K562 (cell line): Measurements from ENCODE around the gene DHRS4L2. TPM values are rescaled to one million over a fixed set of nuclear protein-coding genes. Genes with fewer than 3 reads are reported as not detected.

Experiments used
- CBX5 ChIP-seq: IDR thresholded peaks from 2 replicates; pipeline ENCODE4 v1.6.1; 2014; ENCODE audit warnings: low read depth, borderline replicate concordance
- CCAR2 ChIP-seq: fragments of 200-400 bp; formaldehyde crosslinking; IDR thresholded peaks from 2 replicates; pipeline ENCODE4 v1.6.1; 2017; ENCODE audit warnings: mild to moderate bottlenecking, low read depth, low read length
- CUX1 ChIP-seq: fragments of 200-800 bp; sonication (Bioruptor generic); IDR thresholded peaks from 2 replicates; pipeline ENCODE4 v1.6.1; 2016; ENCODE audit warnings: missing genetic modification characterization, missing compliant biosample characterization
- EGR1 ChIP-seq: fragments of 450-650 bp; conservative IDR thresholded peaks from 2 replicates; pipeline ENCODE4 v1.6.1; 2017; ENCODE audit warnings: mild to moderate bottlenecking
- KLF13 ChIP-seq: fragments of 450-650 bp; IDR thresholded peaks from 2 replicates; pipeline ENCODE4 v1.6.1; 2016; ENCODE audit warnings: missing genetic modification characterization, low read depth, mild to moderate bottlenecking, missing compliant biosample characterization, moderate library complexity, borderline replicate concordance
- NFE2 ChIP-seq: IDR thresholded peaks from 2 replicates; pipeline ENCODE4 v1.6.1; 2014; ENCODE audit warnings: antibody characterized with exemption, low read depth
- PRDM10 ChIP-seq: fragments of 450-650 bp; IDR thresholded peaks from 2 replicates; pipeline ENCODE4 v1.6.1; 2018; ENCODE audit not compliant: partially characterized antibody
- SRSF3 ChIP-seq: fragments of 200-400 bp; formaldehyde crosslinking; IDR thresholded peaks from 2 replicates; pipeline ENCODE4 v1.6.1; 2016; ENCODE audit warnings: mild to moderate bottlenecking, low read length, moderate library complexity; ENCODE audit not compliant: insufficient read depth
- TAL1 ChIP-seq: fragments of 450-650 bp; IDR thresholded peaks from 2 replicates; pipeline ENCODE4 v1.6.1; 2016; ENCODE audit warnings: mild to moderate bottlenecking
- polyA plus RNA-seq, 8 experiments: library from polyadenylated mRNA; depleted of rRNA in 4 of 8; stranded (reverse) in 5 of 8; unstranded in 3 of 8; fragments of >200 nt; fragmentation: Nextera tagmentation in 2 of 8; fragmentation: Illumina TruSeq in 1 of 8; extraction: Ambion mirVana in 2 of 8; extraction: Trizol in 1 of 8; gene quantifications; 2 replicates each; pipeline versions ENCODE4 v1.2.1 to v1.2.3, GENCODE V29; 2011 to 2014; ENCODE audit warnings: inconsistent platforms in 1 of 8, missing spikeins in 1 of 8
- total RNA-seq, 7 experiments: library from RNA; depleted of rRNA in 6 of 7; stranded (reverse); fragments of >200 nt in 6 of 7; fragmentation: Illumina TruSeq in 2 of 7; extraction: Trizol in 2 of 7; gene quantifications; 2 replicates each; pipeline versions ENCODE4 v1.2.1 to v1.2.3, GENCODE V29; 2011 to 2021; ENCODE audit warnings: low replicate concordance in 1 of 7
- TF ChIP-seq, protein P1 (sequence below): sonication (generic); formaldehyde crosslinking; IDR thresholded peaks from 2 replicates; pipeline ENCODE4 v1.8.0; 2022; ENCODE audit warnings: missing genetic modification reagents, mild to moderate bottlenecking, borderline replicate concordance

DHRS4L2 gene
- total and polyA plus RNA-seq, 9 of the 15 experiments (the other 6 are each of a cell fraction or from before 2014, with no cell fraction given), result 2.3 to 13.7 (median 8.1) TPM

DNA sequence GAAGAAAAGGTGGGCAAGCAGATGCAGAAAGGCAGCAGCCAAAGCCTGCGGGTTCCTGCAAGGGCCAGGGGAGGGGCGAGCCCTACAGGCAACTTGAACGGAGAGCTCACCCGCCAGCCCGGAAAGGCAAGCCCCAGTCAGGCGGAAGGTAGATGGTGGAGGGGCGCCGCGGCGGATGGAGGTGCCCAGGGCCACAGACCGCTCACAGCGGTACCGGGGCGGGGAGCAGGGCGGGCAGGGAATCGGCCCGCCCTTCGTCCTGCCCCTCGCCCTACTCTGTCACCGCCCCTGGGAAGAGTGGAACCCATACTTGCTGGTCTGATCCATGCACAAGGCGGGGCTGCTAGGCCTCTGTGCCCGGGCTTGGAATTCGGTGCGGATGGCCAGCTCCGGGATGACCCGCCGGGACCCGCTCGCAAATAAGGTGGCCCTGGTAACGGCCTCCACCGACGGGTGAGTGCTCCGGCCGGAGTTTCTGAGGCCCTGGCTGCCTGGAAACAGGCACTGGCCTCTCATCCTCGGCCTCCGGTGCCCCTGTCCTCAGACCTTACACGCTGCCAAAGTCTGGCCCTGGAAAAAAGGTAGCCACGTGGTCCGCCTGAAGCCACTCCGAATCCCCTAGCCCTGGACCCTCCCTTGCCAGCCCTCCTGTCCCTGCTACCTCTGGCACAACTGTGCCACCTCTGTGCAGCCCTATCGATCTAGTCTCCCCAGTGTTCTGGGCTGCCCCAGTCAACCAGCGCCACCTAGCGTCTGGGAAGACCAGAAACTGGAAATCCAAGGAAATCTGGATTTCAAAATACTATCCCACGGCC lies 35.1 kb upstream of the DHRS4L2 start, which contains the start of gene DHRS4 (continued):
- TF ChIP-seq CUX1 (CRISPR knock-in tag) (no peak), KLF13 (tag) (no peak), PRDM10 (peak; percentile 1), EGR1 (no peak), CCAR2 (no peak), SRSF3 (no peak), CBX5 (no peak), NFE2 (no peak), TAL1 (no peak)
- TF ChIP-seq, protein P1, sequence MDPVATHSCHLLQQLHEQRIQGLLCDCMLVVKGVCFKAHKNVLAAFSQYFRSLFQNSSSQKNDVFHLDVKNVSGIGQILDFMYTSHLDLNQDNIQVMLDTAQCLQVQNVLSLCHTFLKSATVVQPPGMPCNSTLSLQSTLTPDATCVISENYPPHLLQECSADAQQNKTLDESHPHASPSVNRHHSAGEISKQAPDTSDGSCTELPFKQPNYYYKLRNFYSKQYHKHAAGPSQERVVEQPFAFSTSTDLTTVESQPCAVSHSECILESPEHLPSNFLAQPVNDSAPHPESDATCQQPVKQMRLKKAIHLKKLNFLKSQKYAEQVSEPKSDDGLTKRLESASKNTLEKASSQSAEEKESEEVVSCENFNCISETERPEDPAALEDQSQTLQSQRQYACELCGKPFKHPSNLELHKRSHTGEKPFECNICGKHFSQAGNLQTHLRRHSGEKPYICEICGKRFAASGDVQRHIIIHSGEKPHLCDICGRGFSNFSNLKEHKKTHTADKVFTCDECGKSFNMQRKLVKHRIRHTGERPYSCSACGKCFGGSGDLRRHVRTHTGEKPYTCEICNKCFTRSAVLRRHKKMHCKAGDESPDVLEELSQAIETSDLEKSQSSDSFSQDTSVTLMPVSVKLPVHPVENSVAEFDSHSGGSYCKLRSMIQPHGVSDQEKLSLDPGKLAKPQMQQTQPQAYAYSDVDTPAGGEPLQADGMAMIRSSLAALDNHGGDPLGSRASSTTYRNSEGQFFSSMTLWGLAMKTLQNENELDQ (CRISPR knock-in tag), result no peak
